Activated T-helper 1 cell treated with anti-CD3 and anti-CD28 coated beads, Interleukin-12 subunit alpha, Interleukin-12 subunit beta, Interleukin-2, Interleukin-4 antibody, amounts not matched to agents 30 ng/mL and 10 ng/mL and 1 ng/mL, durations not matched to agents 14 hours and 24 hours and 36 hours (primary cell): ENCODE results near the gene MGAT5B. TPM values are rescaled to one million over a fixed set of nuclear protein-coding genes. Genes with fewer than 3 reads are reported as not detected.
A peak's percentile ranks its signal among the peaks of the same experiment; 100 is the strongest.
"Not testable (repeated sequence)": the region's sequence is repeated elsewhere in the genome, so short reads cannot be mapped to it uniquely, and the experiment has no call there.

Experiments
- DNase-seq: peaks from one replicate; pipeline ENCODE4 v3.0.0; 2021; ENCODE audit warnings: low spot score
- H3K27ac Mint-ChIP-seq: one replicate; pipeline ENCODE4 v1.8.0; 2021; ENCODE audit warnings: mild to moderate bottlenecking, mixed read lengths
- H3K27me3 Mint-ChIP-seq: one replicate; pipeline ENCODE4 v1.8.0; 2022; ENCODE audit warnings: mild to moderate bottlenecking, moderate library complexity, mixed read lengths; ENCODE audit not compliant: insufficient read depth
- H3K36me3 Mint-ChIP-seq: one replicate; pipeline ENCODE4 v1.8.0; 2021; ENCODE audit warnings: low read depth, mixed read lengths
- H3K4me1 Mint-ChIP-seq: one replicate; pipeline ENCODE4 v1.8.0; 2021; ENCODE audit warnings: low read depth, mixed read lengths
- H3K4me3 Mint-ChIP-seq: one replicate; pipeline ENCODE4 v1.8.0; 2021; ENCODE audit warnings: mild to moderate bottlenecking, moderate library complexity, mixed read lengths
- H3K9me3 Mint-ChIP-seq: one replicate; pipeline ENCODE4 v1.8.0; 2021; ENCODE audit warnings: mixed read lengths
- intact Hi-C: fragments of 100-400 bp; cut with micrococcal nuclease; formaldehyde crosslinking; loops from one replicate; pipeline ENCODE4 v1.15.1; 2024
- total RNA-seq: library from RNA; stranded (reverse); gene quantifications from 2 replicates; pipeline ENCODE4 v1.2.3, GENCODE V29; 2022

The MGAT5B gene
- total RNA-seq, 1 donor from 2014 or later = 1.2 TPM

DNA sequence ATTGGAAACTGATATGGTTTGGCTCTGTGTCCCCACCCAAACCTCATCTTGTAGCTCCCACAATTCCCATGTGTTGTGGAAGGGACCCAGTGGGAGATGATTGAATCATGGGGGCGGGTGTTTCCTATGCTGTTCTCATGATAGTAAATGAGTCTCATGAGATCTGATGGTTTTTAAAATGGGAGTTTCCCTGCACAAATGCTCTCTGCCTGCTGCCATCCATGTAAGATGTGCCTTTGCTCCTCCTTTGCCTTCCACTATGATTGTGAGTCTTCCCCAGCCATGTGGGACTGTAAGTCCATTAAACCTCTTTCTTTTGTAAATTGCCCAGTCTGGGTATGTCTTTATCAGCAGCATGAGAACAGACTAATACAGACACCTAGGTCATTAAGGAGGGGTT, 109.8 kb downstream of the MGAT5B start:
- H3K9me3 Mint-ChIP-seq = peaks cover 34% of the 10 kb centered on the region
- DNase-seq, intact Hi-C loops, H3K27ac Mint-ChIP-seq, H3K27me3 Mint-ChIP-seq, H3K4me3 Mint-ChIP-seq: not testable (repeated sequence)
- peaks cover 29% of the 10 kb centered on the region for H3K4me1 Mint-ChIP-seq
- H3K36me3 Mint-ChIP-seq = peaks cover 12% of the 10 kb centered on the region

DNA sequence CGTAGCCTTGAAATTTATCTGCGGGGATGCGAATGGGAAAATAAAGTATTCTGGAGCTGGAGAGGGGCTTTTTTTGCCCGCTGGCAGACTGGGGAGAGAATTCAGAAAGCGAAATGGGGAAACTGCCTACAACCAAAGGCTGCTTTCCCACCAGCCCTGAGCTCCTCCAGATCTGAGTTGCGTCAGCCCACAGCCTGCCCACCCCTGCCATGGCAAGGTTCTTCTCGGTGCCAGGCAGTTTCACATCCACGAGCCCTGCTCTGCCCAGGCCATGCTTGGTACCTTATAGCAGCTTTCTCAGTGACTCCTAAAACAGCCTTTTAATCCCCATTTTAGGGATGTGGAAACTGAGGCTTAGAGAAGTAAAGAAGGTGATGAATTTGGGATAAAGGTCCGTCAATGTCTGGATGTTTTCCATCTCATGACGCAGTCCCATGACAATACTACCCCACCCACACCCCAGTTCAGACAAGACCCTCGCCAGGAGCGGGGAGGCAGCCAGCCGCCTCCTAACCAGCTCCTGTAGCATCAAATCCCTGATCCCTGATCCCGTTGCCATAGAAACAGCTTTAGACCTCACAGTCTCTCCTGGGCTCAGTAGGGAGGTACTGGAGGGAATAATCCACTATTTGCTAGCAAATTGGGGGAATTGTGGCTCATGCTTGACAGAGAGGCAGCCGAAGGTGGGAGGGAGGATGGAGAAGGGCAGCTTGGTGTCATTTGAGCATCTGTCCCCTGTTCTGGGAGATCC, 113.5 kb downstream of the MGAT5B start:
- Mint-ChIP-seq H3K27ac (peak overlapping the region; percentile 68), H3K36me3 (peaks cover 5% of the 10 kb centered on the region), H3K9me3 (peaks cover 17% of the 10 kb centered on the region), H3K4me3 (no peak overlapping the region), H3K27me3 (no peaks in the 10 kb centered on the region), H3K4me1 (peaks cover 36% of the 10 kb centered on the region)
- intact Hi-C loops = loop anchor here (2.0 kb wide), 1 partner anchor 15 kb away; no protein-coding TSS in a partner anchor
- no peak for DNase-seq

DNA sequence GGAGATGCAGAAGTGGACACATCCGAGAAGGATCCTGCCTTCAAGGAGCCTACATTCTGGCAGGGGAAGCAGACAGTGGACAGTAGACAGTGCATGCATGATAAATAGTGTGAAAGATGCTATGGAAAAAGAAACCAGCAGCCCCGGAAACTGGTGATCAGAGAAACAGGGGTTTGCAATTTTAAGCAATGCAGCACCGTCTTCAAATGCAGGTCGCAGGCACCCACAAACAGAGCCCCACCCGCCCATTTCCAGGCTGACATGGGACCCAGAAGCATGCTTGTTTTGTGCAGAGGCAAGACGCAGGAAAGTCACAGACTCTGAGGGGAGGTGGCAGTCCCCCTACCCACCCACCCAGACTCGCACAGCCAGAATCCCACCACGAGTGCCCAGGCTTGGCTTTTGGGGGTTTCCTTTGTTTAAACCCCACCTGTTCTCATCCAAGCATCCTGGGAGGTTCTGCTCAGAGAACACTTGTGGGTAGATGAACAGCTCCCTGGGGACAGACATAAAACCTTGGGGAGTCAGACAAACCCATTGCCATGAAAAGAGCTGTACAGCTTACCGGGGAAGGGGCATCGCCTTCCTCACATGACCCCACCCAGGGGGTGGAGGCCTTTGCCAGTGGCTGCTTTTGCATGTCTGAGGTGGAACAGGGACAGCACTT, 114.3 kb downstream of the MGAT5B start:
- Mint-ChIP-seq H3K9me3 (peaks cover 9% of the 10 kb centered on the region), H3K27ac (peak overlapping the region; percentile 68), H3K4me1 (peaks cover 36% of the 10 kb centered on the region), H3K4me3 (no peak overlapping the region), H3K36me3 (peaks cover 5% of the 10 kb centered on the region), H3K27me3 (no peaks in the 10 kb centered on the region)
- peak; percentile 49 for DNase-seq
- intact Hi-C loops = loop anchor here (2.0 kb wide), 1 partner anchor 14 kb away; no protein-coding TSS in a partner anchor

DNA sequence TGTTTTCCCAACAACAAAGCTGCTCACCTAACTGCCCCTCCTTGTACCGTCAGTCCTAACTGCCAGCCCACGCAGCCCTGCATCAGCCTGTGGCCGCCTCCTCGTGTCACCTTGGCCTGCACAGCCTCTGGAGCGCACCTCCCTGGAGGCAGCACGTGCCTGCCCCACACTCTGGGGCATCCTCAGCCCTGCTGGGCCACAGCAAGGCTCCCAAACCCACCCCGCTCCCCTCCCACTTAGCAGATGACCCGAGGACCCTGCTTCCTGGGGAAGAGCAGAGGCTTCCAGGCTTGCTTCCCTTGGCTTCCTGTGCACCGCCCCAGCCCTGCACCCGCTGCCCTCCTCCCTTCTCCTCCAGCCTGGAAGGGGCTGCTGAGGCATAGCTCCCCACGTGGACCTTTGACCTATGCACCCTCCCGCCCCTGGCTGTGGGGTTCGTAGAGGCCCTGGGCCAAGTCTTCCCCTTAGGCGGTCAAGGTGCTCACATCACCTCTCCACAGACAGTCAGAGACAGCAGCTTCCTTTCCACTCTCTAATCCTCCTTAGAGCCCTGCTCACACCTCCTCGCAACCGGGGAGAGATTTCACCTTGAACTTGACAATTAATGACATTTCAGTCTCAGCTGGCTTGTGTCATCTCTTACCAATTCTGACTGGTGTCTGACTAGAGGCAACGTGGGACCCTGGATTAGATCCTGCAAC, 115.0 kb downstream of the MGAT5B start:
- Mint-ChIP-seq H3K4me1 (peaks cover 35% of the 10 kb centered on the region), H3K27me3 (no peaks in the 10 kb centered on the region), H3K27ac (peak overlapping the region; percentile 84), H3K36me3 (peaks cover 4% of the 10 kb centered on the region), H3K9me3 (peaks cover 6% of the 10 kb centered on the region), H3K4me3 (peak overlapping the region; percentile 29)
- DNase-seq = no peak
- intact Hi-C loops = loop anchor here (2.0 kb wide), 1 partner anchor 14 kb away; no protein-coding TSS in a partner anchor

DNA sequence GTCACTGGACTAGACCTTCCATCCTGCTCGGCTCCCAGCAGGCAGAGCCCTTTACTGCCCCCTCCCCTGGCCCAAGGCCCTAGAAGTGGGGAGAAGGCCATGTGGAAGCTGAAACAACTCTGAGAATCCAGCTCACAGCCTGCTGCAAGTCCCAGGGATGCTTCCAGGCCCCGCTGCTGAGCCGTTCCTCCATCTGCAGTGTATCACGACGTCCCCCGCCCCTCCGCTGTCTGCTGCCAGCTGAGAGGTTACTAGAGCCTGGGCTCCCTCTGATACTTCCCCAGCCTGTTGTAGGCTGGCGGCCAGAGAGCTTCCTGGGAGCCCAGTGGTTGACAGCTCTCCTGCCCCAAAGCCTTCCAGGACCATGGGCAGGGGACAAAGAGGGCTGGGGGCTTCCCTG, 118.2 kb downstream of the MGAT5B start:
- no peak for DNase-seq
- Mint-ChIP-seq H3K4me3 (no peak overlapping the region), H3K9me3 (no peaks in the 10 kb centered on the region), H3K36me3 (no peaks in the 10 kb centered on the region), H3K4me1 (peaks cover 23% of the 10 kb centered on the region), H3K27me3 (no peaks in the 10 kb centered on the region), H3K27ac (no peak overlapping the region)
- intact Hi-C loops = no loop called here

DNA sequence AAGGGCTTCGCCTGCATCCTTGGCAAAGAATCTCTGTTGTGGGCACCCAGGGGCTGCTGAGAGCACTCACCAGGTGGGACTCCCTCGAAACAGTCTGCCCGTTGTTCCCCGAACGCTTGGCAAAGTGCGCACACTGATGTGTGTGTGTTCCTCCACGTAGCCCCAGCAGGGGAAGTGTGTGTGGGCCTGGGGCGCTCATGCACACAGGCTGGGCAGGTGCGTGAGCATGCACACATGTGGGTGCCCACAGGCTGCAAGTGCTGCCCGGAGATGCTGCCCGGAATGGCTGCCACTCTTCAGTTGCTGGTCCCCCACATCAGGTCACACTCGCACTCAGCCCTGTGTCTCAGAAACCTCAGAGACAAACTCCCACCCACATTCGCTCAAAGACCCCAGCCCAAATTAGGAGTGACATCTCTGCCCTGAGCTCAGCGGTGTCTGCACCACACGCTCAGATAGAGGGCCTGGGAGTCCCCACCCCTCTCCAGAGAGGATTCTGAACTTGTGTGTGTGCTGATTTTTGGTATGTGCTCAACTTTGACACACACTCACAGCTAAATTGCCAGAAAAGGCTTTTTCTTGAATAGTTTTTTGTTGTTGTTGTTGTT, 119.4 kb downstream of the MGAT5B start:
- no peaks in the 10 kb centered on the region for H3K36me3 Mint-ChIP-seq
- H3K27me3 Mint-ChIP-seq = no peaks in the 10 kb centered on the region
- no peak overlapping the region for H3K4me3 Mint-ChIP-seq
- no peaks in the 10 kb centered on the region for H3K9me3 Mint-ChIP-seq
- H3K27ac Mint-ChIP-seq = no peak overlapping the region
- intact Hi-C loops = no loop called here
- DNase-seq = no peak
- peaks cover 12% of the 10 kb centered on the region for H3K4me1 Mint-ChIP-seq

DNA sequence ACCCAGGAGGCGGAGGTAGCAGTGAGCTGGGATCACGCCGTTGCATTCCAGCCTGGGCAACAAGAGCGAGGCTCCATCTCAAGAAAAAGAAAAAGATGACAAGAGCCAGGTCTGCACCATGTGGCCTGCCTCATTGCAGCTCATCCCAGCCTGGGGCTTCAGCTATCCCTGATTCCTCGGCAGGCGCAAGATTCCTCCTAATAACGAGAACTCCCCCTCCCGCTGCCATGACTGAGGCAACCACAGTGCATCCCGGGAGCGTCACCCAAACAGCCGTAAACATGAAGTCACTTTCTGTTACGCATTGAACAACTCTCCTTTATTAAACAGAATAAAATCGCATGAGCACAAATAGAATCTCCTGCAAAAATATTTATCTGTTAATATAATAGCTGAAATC, 120.6 kb downstream of the MGAT5B start:
- intact Hi-C loops = no loop called here
- no peak overlapping the region for H3K27ac Mint-ChIP-seq
- H3K9me3 Mint-ChIP-seq = no peaks in the 10 kb centered on the region
- H3K36me3 Mint-ChIP-seq = no peaks in the 10 kb centered on the region
- peaks cover 9% of the 10 kb centered on the region for H3K4me1 Mint-ChIP-seq
- no peak overlapping the region for H3K4me3 Mint-ChIP-seq
- no peak for DNase-seq
- H3K27me3 Mint-ChIP-seq = no peaks in the 10 kb centered on the region

DNA sequence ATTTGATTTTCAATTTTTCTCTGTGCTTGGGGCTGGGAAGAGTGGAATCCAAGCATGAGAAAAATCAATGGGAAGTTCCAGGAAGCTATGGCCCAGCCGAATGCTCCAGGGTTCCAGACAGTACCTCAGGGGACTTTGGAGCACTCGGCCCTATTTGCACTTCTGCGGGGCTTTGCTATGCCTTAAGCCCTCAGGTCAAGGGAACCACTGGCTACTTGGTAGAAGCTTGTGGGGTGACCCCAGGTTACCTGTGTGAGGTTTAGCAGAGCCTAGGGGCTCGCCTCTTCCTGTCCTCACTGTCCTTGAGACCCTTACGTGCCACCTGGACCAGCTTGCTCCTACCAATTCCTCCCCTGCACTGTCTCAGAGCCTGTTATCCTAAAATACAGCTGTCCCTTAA, 121.3 kb downstream of the MGAT5B start:
- intact Hi-C loops = no loop called here
- Mint-ChIP-seq H3K9me3 (no peaks in the 10 kb centered on the region), H3K36me3 (no peaks in the 10 kb centered on the region), H3K4me1 (peaks cover 16% of the 10 kb centered on the region), H3K4me3 (no peak overlapping the region), H3K27ac (no peak overlapping the region), H3K27me3 (no peaks in the 10 kb centered on the region)
- DNase-seq = no peak

DNA sequence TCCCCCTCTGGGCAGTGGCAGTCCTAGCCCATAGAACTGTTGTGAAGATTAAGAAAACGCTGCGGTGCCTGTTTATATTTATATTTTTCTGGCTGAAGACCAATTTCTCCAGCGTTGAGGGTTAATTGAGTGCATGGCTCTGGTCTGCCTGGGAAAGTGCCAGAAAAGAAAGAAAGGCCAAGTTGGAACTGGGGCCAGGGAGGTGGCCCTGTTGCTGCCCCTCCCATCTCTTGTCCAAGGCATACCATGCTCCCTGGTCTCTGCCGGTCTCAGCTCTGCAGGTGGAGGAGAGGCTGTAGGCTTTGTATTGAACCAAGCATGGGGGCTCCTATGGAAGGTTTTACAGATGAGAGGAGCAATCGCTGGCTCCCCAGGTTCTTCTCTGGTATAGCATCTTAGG, 124.7 kb downstream of the MGAT5B start:
- Mint-ChIP-seq H3K27me3 (no peaks in the 10 kb centered on the region), H3K36me3 (peaks cover 4% of the 10 kb centered on the region), H3K27ac (no peak overlapping the region), H3K4me3 (no peak overlapping the region), H3K9me3 (no peaks in the 10 kb centered on the region), H3K4me1 (peaks cover 41% of the 10 kb centered on the region)
- intact Hi-C loops = no loop called here
- no peak for DNase-seq

DNA sequence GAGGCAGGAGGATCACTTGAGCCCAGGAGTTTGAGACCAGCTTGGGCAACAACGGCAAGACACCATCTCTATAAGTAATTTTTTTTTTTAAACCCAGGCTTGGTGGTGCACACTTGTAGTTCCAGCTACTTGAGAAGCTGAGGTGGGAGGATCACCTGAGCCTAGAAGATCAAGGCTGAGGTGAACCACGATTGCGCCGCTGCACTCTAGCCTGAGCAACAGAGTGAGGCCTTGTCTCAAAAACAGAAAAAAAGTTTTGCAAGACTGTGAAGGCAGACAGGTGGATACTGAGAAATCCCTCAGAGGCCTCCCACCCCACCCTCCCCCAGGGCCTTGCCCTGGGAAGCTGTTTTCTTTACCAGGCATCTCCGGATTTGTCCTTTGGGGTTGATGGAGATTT, 125.4 kb downstream of the MGAT5B start:
- Mint-ChIP-seq H3K4me3 (no peak overlapping the region), H3K9me3 (no peaks in the 10 kb centered on the region), H3K36me3 (peaks cover 4% of the 10 kb centered on the region), H3K4me1 (peaks cover 48% of the 10 kb centered on the region), H3K27me3 (no peaks in the 10 kb centered on the region), H3K27ac (no peak overlapping the region)
- intact Hi-C loops = no loop called here
- DNase-seq = no peak

DNA sequence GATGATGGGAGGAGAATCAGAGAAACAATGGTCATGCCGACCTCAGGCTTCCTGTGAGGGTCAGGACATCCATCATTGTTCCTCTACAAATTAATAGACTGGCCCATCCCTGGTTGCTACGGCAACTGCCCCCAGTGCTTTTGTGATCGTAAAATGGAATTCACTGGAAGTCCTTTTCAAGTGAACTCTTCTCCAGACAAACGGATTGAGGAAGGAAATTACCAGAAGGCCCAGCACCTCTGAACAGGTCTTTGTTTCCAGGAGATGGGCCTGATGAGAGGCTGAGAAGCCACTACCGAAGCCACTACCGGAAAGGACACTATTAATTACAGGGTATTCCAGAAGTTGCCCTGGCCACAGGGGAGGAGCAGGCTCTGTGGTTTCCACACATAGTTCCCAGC, 126.0 kb downstream of the MGAT5B start:
- Mint-ChIP-seq H3K9me3 (no peaks in the 10 kb centered on the region), H3K27me3 (no peaks in the 10 kb centered on the region), H3K4me1 (peaks cover 52% of the 10 kb centered on the region), H3K4me3 (no peak overlapping the region), H3K27ac (no peak overlapping the region), H3K36me3 (peaks cover 4% of the 10 kb centered on the region)
- DNase-seq = no peak
- intact Hi-C loops = no loop called here

DNA sequence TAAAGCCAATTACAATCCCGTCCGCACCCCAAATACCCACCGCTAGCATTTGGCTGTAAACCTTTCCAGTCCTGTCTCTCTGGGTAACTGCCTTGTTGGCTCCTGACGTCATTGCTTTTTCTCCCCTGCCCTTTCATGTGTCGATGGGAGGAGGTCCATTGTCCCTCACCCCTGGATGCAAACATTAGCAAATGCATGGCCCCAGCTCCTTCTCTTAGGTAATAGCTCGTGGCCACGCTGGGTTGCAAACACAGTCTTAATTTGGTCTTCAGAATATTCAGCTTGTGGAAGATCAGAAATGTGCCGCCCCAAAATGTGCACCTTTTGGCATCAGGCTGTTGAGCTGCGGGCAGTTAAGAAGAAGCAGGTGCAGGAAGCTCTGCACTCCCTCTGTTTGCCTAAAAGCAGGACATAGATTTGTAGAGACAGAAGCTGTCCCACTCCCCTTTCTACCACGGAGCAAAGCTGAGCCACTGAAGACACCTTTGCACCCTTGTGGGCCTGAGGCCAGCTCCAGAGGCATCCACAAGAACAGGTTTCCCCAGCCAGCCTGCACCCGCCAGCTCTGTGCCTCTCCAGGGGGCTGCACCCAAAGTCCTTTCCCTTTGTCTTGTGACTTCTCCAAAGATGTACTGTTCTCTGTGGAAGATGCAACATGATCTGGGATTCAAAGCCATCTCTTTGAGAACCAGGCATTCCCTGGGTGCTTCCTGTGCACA, 127.3 kb downstream of the MGAT5B start:
- intact Hi-C loops = loop anchor here (2.0 to 5.0 kb wide), 3 partner anchors 13 to 447 kb away; partner anchors contain the start of genes JMJD6 and METTL23
- Mint-ChIP-seq H3K27me3 (no peaks in the 10 kb centered on the region), H3K9me3 (no peaks in the 10 kb centered on the region), H3K4me1 (peaks cover 52% of the 10 kb centered on the region), H3K36me3 (peaks cover 4% of the 10 kb centered on the region), H3K4me3 (peak overlapping the region; percentile 44), H3K27ac (peak overlapping the region; percentile 73)
- DNase-seq = no peak
